ENCODE data around the gene CRYGC.
"Not testable (repeated sequence)": the region's sequence is repeated elsewhere in the genome, so short reads cannot be mapped to it uniquely, and the experiment has no call there.

CRYGC gene

DNA sequence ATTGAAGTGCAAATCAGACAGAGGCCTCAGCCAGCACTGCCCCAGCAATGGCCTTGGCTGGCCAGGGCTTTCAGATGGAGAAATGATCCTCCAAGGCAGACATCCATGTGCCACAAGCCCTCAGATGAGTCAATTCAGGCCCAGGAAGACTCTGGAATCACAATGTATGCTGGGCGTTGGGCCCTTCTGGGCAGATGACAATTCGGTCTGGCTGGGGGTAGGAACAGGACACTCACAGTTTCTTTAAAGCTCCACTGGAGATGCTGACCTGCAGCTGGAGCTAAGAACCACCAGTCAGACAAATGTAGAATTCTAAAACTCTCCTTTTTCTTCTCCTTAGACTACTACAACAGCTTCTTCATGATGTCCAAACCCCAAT is 7.1 kb upstream of the CRYGC start:
- no peak for TF ChIP-seq CTCF (IDR thresholded peaks at IDR 0.05; ENCODE audit: low read depth, low read length)
- DNase-seq (ENCODE audit: extremely low read depth, low read depth): no peak

DNA sequence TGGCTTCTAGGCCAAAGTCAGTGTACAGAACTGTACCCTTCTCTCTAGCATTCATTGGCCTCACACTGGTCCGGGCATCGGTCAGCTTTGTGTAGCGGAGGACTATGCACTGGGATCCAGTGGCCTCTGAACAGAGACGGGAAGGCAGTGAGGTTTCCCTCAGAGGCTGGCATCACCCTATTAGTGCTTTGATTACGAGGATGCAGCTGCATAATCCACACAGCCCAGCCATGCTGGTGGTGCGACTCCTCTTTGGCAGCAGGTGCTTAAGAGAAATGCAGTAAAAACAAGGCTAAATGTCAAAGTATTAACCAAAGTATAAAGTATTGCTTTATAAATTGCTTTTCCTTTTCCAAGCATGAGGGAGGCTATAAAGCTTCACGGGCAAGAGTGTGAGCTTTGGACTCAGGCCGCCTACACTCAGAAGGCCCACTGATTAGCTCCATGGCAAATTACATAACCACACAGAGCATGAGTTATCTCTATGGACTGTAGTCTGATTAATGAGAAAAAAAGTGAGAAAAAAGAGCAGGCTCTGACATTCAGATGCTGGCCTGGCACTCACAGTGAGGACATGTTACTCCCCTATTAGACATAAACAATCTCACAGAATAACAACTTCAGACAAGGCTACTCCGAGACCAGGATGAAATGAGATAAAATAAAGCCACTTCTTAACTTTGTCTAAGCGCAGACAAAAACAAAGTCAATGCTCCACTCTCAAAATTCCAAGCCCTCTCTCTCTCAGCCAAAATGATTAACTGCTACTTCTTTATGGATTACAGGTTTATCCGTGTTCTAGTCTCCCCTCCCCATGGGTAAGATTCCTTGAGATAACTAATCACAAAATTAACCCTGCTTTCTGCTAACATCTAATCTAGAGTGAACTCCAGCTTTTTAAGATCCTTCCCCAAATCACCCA is 6.4 kb upstream of the CRYGC start:
- no peak for DNase-seq (ENCODE audit: extremely low read depth, low read depth)
- TF ChIP-seq CTCF (IDR thresholded peaks at IDR 0.05; ENCODE audit: low read depth, low read length): no peak

- no peak for TF ChIP-seq CTCF (IDR thresholded peaks at IDR 0.05; ENCODE audit: low read depth, low read length)
- no peak for DNase-seq (ENCODE audit: extremely low read depth, low read depth)
Observed at GRCh38 chr2:208134928-208135586, 5.4 kb upstream of the CRYGC start.

DNA sequence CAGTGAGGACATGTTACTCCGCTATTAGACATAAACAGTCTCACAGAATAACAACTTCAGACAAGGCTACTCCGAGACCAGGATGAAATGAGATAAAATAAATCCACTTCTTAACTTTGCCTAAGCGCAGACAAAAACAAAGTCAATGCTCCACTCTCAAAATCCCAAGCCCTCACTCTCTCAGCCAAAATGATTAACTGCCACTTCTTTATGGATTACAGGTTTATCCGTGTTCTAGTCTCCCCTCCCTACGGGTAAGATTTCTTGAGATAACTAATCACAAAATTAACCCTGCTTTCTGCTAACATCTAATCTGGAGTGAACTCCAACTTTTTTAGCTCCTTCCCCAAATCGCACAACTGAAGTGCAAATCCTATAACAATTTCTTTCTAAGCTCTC is 1.1 kb upstream of the CRYGC start:
- no peak for DNase-seq (ENCODE audit: extremely low read depth, low read depth)
- no peak for TF ChIP-seq CTCF (IDR thresholded peaks at IDR 0.05; ENCODE audit: low read depth, low read length)

DNA sequence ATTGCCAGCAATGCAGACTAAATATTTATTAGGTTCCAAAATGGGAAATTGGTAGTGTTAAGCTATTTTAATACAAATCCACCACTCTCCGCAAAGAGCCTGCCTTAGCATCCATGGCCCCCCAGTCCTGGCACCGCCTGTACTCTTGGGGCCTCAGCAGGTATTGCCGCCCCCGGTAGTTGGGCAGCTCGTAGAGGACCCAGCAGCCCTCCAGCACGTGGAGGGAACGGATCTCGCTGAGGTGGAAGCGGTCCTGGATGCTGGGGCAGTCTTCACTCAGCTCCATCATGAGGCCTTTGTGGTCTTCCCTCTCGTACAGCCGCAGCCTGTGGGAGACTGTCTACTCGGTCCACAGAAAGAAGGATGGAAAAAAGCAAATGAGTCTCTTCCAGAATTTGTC is 1.5 kb downstream of the CRYGC start:
- DNase-seq (ENCODE audit: extremely low read depth, low read depth): no peak
- TF ChIP-seq CTCF (IDR thresholded peaks at IDR 0.05; ENCODE audit: low read depth, low read length): no peak

- no peak for DNase-seq (ENCODE audit: extremely low read depth, low read depth)
- TF ChIP-seq CTCF (IDR thresholded peaks at IDR 0.05; ENCODE audit: low read depth, low read length): no peak
Observed at GRCh38 chr2:208127090-208127489, 2.5 kb downstream of the CRYGC start.

- DNase-seq (ENCODE audit: extremely low read depth, low read depth): no peak
- no peak for TF ChIP-seq CTCF (IDR thresholded peaks at IDR 0.05; ENCODE audit: low read depth, low read length)
Observed at GRCh38 chr2:208125251-208125650, 4.4 kb downstream of the CRYGC start.

DNA sequence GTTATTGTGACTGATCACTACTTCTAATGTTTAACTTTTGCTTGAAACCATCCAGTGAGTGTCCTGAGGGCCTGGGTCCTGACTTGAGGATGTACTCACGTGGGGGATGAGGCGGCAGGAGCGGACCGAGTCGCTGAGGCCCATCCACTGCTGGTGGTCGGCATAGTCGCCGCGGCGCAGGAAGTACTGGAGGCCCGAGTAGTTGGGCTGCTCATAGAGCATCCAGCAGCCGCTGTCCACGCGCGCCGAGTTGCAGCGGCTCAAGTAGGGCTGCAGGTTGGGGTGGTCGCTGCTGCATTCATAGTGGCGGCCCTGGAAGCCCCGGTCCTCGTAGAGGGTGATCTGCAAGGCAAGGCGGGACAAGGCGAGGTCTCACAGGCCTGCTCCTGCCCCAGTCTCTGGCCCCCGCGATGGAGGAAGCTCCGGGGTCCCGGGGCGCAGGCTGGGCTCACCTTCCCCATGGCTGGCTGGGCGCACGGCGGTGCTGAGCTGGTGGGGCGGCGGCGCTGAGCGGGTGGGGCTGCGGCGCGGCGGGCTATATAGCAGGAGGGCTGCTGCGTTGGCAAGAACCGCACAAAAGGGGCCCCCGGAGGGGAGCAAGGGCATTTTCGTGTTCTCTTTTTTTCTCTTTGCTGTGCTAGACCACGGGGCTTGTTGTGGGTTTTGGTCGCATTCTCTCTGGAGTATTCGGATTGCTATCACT is 5.5 kb downstream of the CRYGC start, which contains the start of gene CRYGD:
CRYGD (minus strand) TSS at position 512 of the 703 bp plus-strand sequence; CDS start at position 461, 51 bp downstream.
- DNase-seq (ENCODE audit: extremely low read depth, low read depth): not testable (repeated sequence)

All from AG09319 (cell line).